ENCODE results near the gene LHX1. TPM values are rescaled to one million over a fixed set of nuclear protein-coding genes. Genes with fewer than 3 reads are reported as not detected.

LHX1 gene
- total and polyA plus RNA-seq, 10 of the 15 experiments (the other 5 are each of a cell fraction or from before 2014, with no cell fraction given): not detected

DNA sequence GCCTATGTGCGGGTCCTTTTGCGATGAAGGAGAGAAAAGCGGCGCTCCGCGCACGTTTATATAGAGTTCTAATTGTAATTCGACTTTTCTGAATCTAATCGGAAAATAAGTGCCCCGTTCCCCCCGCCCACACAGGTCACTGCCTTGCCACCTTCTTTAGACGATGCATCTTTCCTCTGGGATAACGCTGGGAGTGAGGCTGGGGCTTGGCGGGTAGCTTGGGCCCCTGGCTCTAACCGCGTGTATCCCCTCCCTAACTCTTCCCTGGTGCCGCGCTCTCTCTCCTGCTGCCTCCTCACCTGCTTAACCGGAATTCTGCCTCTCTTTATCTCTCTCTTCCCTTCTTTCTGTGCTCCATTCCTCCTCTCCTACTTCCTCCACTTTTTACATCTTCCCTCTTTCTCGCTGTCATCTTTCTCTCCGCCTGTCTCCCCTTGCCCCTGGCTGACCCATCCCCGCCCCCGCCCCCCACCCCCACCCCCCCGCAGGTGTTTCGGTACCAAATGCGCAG, 2.6 kb downstream of the LHX1 start:
- Histone ChIP-seq H2AFZ (ENCODE audit: control insufficient read depth, low read depth, low read length) (no peak overlapping the region), H4K20me1 (ENCODE audit: control insufficient read depth, insufficient read depth) (no peaks in the 10 kb centered on the region), H3K4me2 (ENCODE audit: control insufficient read depth, insufficient read depth) (no peak overlapping the region), H3K27ac (ENCODE audit: control insufficient read depth, insufficient read depth) (no peak overlapping the region), H3K4me1 (ENCODE audit: control insufficient read depth, insufficient read depth, low read length) (no peaks in the 10 kb centered on the region), H3K4me3 (no peak overlapping the region), H3K9ac (ENCODE audit: control insufficient read depth, insufficient read depth, low read length) (no peak overlapping the region), H3K27me3 (replicated peaks in 1 of 2; ENCODE audit: control insufficient read depth in 2 of 2, insufficient read depth in 2 of 2, low read length in 1 of 2) (peaks cover 45 to 68% of the 10 kb centered on the region in 2 experiments), H3K79me2 (ENCODE audit: control insufficient read depth, insufficient read depth, low read length) (no peaks in the 10 kb centered on the region), H3K9me3 (replicated peaks; ENCODE audit: control insufficient read depth, insufficient read depth, low read length) (no peaks in the 10 kb centered on the region; the same call in 2 of the 3 replicates), H3K36me3 (ENCODE audit: control insufficient read depth in 2 of 2, insufficient read depth in 2 of 2, low read length in 1 of 2) (no peaks in the 10 kb centered on the region)
- no peak for ATAC-seq
- DNase-seq (ENCODE audit: low read depth, low spot score): no peak
- TF ChIP-seq USF2 (IDR thresholded peaks at IDR 0.05; ENCODE audit: borderline replicate concordance, low read depth, low read length) (no peak), TAF1 (IDR thresholded peaks at IDR 0.05; ENCODE audit: borderline replicate concordance, low read depth, low read length) (no peak), BHLHE40 (IDR thresholded peaks at IDR 0.05; ENCODE audit: borderline replicate concordance in 1 of 2, low read depth in 2 of 2, low read length in 1 of 2) (no peak), HDAC2 (IDR thresholded peaks at IDR 0.05) (no peak), BACH1 (IDR thresholded peaks at IDR 0.05; ENCODE audit: borderline replicate concordance) (no peak), PML (IDR thresholded peaks at IDR 0.05; ENCODE audit: low read length) (no peak), CREB1 (IDR thresholded peaks at IDR 0.05; ENCODE audit: low read depth) (no peak), POLR2A (IDR thresholded peaks at IDR 0.05; ENCODE audit: low read depth, low read length) (no peak), NBN (IDR thresholded peaks at IDR 0.05) (no peak), BCL3 (IDR thresholded peaks at IDR 0.05; ENCODE audit: borderline replicate concordance, insufficient read depth, low read depth, low read length, poor library complexity, severe bottlenecking) (no peak), ASH2L (IDR thresholded peaks at IDR 0.05; ENCODE audit: borderline replicate concordance, low read depth) (no peak), DPF2 (IDR thresholded peaks at IDR 0.05) (no peak), MTA2 (IDR thresholded peaks at IDR 0.05; ENCODE audit: low read depth) (no peak)
- TF ChIP-seq, protein P1, sequence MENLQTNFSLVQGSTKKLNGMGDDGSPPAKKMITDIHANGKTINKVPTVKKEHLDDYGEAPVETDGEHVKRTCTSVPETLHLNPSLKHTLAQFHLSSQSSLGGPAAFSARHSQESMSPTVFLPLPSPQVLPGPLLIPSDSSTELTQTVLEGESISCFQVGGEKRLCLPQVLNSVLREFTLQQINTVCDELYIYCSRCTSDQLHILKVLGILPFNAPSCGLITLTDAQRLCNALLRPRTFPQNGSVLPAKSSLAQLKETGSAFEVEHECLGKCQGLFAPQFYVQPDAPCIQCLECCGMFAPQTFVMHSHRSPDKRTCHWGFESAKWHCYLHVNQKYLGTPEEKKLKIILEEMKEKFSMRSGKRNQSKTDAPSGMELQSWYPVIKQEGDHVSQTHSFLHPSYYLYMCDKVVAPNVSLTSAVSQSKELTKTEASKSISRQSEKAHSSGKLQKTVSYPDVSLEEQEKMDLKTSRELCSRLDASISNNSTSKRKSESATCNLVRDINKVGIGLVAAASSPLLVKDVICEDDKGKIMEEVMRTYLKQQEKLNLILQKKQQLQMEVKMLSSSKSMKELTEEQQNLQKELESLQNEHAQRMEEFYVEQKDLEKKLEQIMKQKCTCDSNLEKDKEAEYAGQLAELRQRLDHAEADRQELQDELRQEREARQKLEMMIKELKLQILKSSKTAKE (IDR thresholded peaks at IDR 0.05; ENCODE audit: low read depth, poor library complexity, severe bottlenecking): no peak
- CTCF ChIA-PET: no interaction called here
- FAIRE-seq: no peak
- RAD21 ChIA-PET (ENCODE audit: unreplicated experiment): no interaction called here
- intact Hi-C loops (cut with micrococcal nuclease; ENCODE audit: unreplicated experiment): loop anchor here (10.0 kb wide), 1 partner anchor 415 kb away; no protein-coding TSS in a partner anchor
- SMC1A ChIA-PET (ENCODE audit: uncharacterized antibody, unreplicated experiment): no interaction called here
- BruUV-seq (replicated peaks): no TSS peak
- POLR2A ChIA-PET: no interaction called here
- in situ Hi-C loops (cut with MboI): no loop called here
- 32% methylated on average over 21 of the region's 26 CpGs for WGBS (ENCODE audit: insufficient coverage, insufficient replicate concordance, low lambda C conversion rate, missing lambda C conversion rate)

Measured in GM12878 (cell line).